CD14-positive monocyte (primary cell): ENCODE data around the gene TSPAN12. TPM values are rescaled to one million over a fixed set of nuclear protein-coding genes. Genes with fewer than 3 reads are reported as not detected.

Experiments used
- DNase-seq, 3 donors: peaks; one replicate each; pipeline ENCODE4 v3.0.0-alpha.2; 2011 to 2022
- H2AFZ ChIP-seq: 2 replicates; pipeline ENCODE4 v1.6.0; 2012; ENCODE audit warnings: mild to moderate bottlenecking, low read depth, low read length, inconsistent platforms; ENCODE audit not compliant: insufficient read depth, poor library complexity, severe bottlenecking
- H3K27ac ChIP-seq, 2 donors: 1 replicate in 1 of 2; 2 replicates in 1 of 2; pipeline ENCODE4 v1.5.1; 2012 to 2013; ENCODE audit warnings: low read length in 2 of 2, control low read depth in 1 of 2, inconsistent platforms in 1 of 2, low read depth in 1 of 2, mild to moderate bottlenecking in 1 of 2
- H3K27me3 ChIP-seq, 2 donors: one replicate each; pipeline versions ENCODE4 v1.6.0 to v1.6.1; 2011 to 2013; ENCODE audit warnings: low read length in 2 of 2; ENCODE audit not compliant: control insufficient read depth in 2 of 2, insufficient read depth in 2 of 2
- H3K36me3 ChIP-seq, 2 donors: replicated peaks in 1 of 2; 1 replicate in 1 of 2; 2 replicates in 1 of 2; pipeline versions ENCODE4 v1.5.1 to v1.6.1; 2012 to 2013; ENCODE audit warnings: low read length in 2 of 2, control low read depth in 1 of 2, inconsistent platforms in 1 of 2, mild to moderate bottlenecking in 1 of 2; ENCODE audit not compliant: insufficient read depth in 2 of 2, control insufficient read depth in 1 of 2
- H3K4me1 ChIP-seq, 2 donors: 1 replicate in 1 of 2; 2 replicates in 1 of 2; pipeline versions ENCODE4 v1.5.1 to v1.6.1; 2012 to 2013; ENCODE audit warnings: low read length in 2 of 2, control low read depth in 1 of 2, inconsistent platforms in 1 of 2, mild to moderate bottlenecking in 1 of 2, moderate library complexity in 1 of 2; ENCODE audit not compliant: insufficient read depth in 2 of 2, control insufficient read depth in 1 of 2
- H3K4me2 ChIP-seq: replicated peaks from 2 replicates; pipeline ENCODE3; 2012; ENCODE audit warnings: low read length, moderate library complexity, mild to moderate bottlenecking; ENCODE audit not compliant: poor library complexity, severe bottlenecking; ENCODE audit errors: extremely low read depth
- H3K4me3 ChIP-seq, 3 experiments: fragments of 200-600 bp in 1 of 3; sonication (generic) in 1 of 3; replicated peaks in 1 of 3; 1 replicate in 2 of 3; 2 replicates in 1 of 3; pipeline ENCODE4 v1.5.1; 2011 to 2013; ENCODE audit warnings: low read length in 3 of 3, mild to moderate bottlenecking in 3 of 3, control low read depth in 2 of 3, low read depth in 2 of 3, inconsistent platforms in 1 of 3, moderate library complexity in 1 of 3
- H3K79me2 ChIP-seq: 2 replicates; pipeline ENCODE4 v1.6.0; 2012; ENCODE audit warnings: mild to moderate bottlenecking, control low read depth, inconsistent platforms, low read length, moderate library complexity; ENCODE audit not compliant: insufficient read depth
- H3K9ac ChIP-seq: 2 replicates; pipeline ENCODE4 v1.6.0; 2017; ENCODE audit warnings: low read length, mild to moderate bottlenecking; ENCODE audit not compliant: insufficient read depth, poor library complexity, severe bottlenecking
- H3K9me3 ChIP-seq, 2 donors: replicated peaks in 1 of 2; 1 replicate in 1 of 2; 2 replicates in 1 of 2; pipeline versions ENCODE4 v1.5.1 to v1.6.1; 2012 to 2013; ENCODE audit warnings: low read length in 2 of 2, control low read depth in 1 of 2; ENCODE audit not compliant: control insufficient read depth in 1 of 2, insufficient read depth in 1 of 2
- H4K20me1 ChIP-seq: 2 replicates; pipeline ENCODE4 v1.6.0; 2012; ENCODE audit warnings: mild to moderate bottlenecking, low read length, control low read depth, moderate library complexity; ENCODE audit not compliant: insufficient read depth
- H3K27ac Mint-ChIP-seq, 7 donors: one replicate each; pipeline ENCODE4 v1.8.0; 2020; ENCODE audit warnings: mild to moderate bottlenecking in 7 of 7, mixed read lengths in 7 of 7, moderate library complexity in 6 of 7, inconsistent platforms in 2 of 7
- H3K27me3 Mint-ChIP-seq, 3 donors: one replicate each; pipeline ENCODE4 v1.8.0; 2021 to 2022; ENCODE audit warnings: low read depth in 3 of 3, mild to moderate bottlenecking in 3 of 3, mixed read lengths in 3 of 3, moderate library complexity in 3 of 3, inconsistent platforms in 1 of 3
- H3K36me3 Mint-ChIP-seq, 2 donors: one replicate each; pipeline ENCODE4 v1.8.0; 2020; ENCODE audit warnings: mixed read lengths in 2 of 2, inconsistent platforms in 1 of 2, mild to moderate bottlenecking in 1 of 2
- H3K4me1 Mint-ChIP-seq: one replicate; pipeline ENCODE4 v1.8.0; 2020; ENCODE audit warnings: mild to moderate bottlenecking, mixed read lengths
- H3K4me3 Mint-ChIP-seq, 2 donors: one replicate each; pipeline ENCODE4 v1.8.0; 2020; ENCODE audit warnings: mild to moderate bottlenecking in 2 of 2, mixed read lengths in 2 of 2, moderate library complexity in 1 of 2
- H3K9me3 Mint-ChIP-seq, 7 donors: one replicate each; pipeline ENCODE4 v1.8.0; 2020 to 2022; ENCODE audit warnings: mixed read lengths in 7 of 7, mild to moderate bottlenecking in 6 of 7, moderate library complexity in 6 of 7, inconsistent platforms in 2 of 7
- CTCF ChIP-seq: fragments of 200-600 bp; IDR thresholded peaks from one replicate; pipeline ENCODE4 v1.8.0; 2022; ENCODE audit warnings: antibody characterized with exemption, mild to moderate bottlenecking
- WGBS: methylation state at CpG from one replicate; pipeline ENCODE4 v1.1.5; 2013; ENCODE audit warnings: missing lambda C conversion rate; ENCODE audit not compliant: insufficient coverage; 5-methylcytosine and 5-hydroxymethylcytosine counted together
- intact Hi-C, 2 donors: fragments of 100-400 bp; cut with micrococcal nuclease; formaldehyde crosslinking; loops; one replicate each; pipeline versions ENCODE4 v1.15.0 to v1.15.1; 2023
- polyA plus RNA-seq, 3 donors: library from polyadenylated mRNA; depleted of rRNA in 1 of 3; unstranded in 2 of 3; stranded (reverse) in 1 of 3; fragments of 300-500 nt in 2 of 3; fragments of >200 nt in 1 of 3; fragmentation: Illumina TruSeq in 2 of 3; gene quantifications; 1 replicate in 2 of 3; 2 replicates in 1 of 3; pipeline ENCODE4 v1.2.3, GENCODE V29; 2012 to 2021

The TSPAN12 gene
- polyA plus RNA-seq, 3 donors: not detected

- H3K36me3 Mint-ChIP-seq: no peaks in the 10 kb centered on the region
- 100% methylated on average over 1 of the region's 3 CpGs for WGBS
- DNase-seq: no peak
- no peaks in the 10 kb centered on the region for H3K79me2 ChIP-seq
- no peak overlapping the region for H2AFZ ChIP-seq
- no peaks in the 10 kb centered on the region for H3K27me3 ChIP-seq
- H3K36me3 ChIP-seq: no peaks in the 10 kb centered on the region
- H3K9me3 ChIP-seq: no peaks in the 10 kb centered on the region
- H3K27ac ChIP-seq: no peak overlapping the region
- no peak overlapping the region for H3K27ac Mint-ChIP-seq
- H4K20me1 ChIP-seq: no peaks in the 10 kb centered on the region
- intact Hi-C loops: loop anchor here in 1 of 2 donors (10.0 kb wide), 1 partner anchor 302 kb away; no protein-coding TSS in a partner anchor
- H3K9ac ChIP-seq: no peak overlapping the region
- no peaks in the 10 kb centered on the region for H3K4me1 ChIP-seq
- no peaks in the 10 kb centered on the region for H3K9me3 Mint-ChIP-seq
- H3K4me2 ChIP-seq: no peak overlapping the region
- no peak for TF ChIP-seq CTCF
- peaks cover 0 to 3% (median 0%) of the 10 kb centered on the region in 3 donors for H3K27me3 Mint-ChIP-seq
- H3K4me1 Mint-ChIP-seq: no peaks in the 10 kb centered on the region
- no peak overlapping the region for H3K4me3 Mint-ChIP-seq
- H3K4me3 ChIP-seq: no peak overlapping the region
Observed at GRCh38 chr7:120802751-120803150, 55.2 kb downstream of the TSPAN12 start.

DNA sequence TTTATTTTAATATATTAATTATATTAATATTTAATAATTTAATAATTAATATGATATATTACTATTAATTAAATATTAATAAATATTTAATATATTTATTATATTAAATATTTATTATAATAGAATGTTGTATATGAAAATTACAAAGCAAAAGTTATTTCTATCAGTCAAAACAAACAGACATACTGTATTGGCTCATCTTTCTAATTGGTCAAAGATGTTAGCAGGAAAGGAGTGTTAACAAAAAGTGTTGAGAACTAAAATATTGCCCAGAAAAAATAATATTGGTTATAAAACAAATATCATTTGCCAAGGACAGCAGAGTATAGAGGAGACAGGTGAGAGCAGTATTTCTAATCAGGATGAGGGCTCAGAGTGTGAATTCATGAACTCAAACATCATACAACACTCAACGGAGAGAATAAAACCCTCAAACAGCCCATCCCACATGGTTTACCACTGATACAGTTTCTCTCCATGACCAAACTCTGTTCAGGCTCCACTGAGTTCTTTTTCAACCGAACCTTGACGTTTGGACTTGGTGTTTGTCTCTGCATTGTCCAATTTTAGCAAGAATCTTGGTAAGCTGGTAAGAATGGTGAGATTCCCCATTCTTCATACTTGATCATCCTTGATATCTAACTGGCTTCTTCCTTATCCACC lies 58.0 kb downstream of the TSPAN12 start:
- intact Hi-C loops: loop anchor here (10.0 kb wide), 2 partner anchors 125 to 305 kb away; no protein-coding TSS in a partner anchor
- H3K27ac Mint-ChIP-seq: no peak overlapping the region

More for the DNA sequence above, 58.0 kb downstream of the TSPAN12 start:
- no peaks in the 10 kb centered on the region for H3K36me3 ChIP-seq
- no peak for DNase-seq
- H3K27me3 ChIP-seq: no peaks in the 10 kb centered on the region
- no peaks in the 10 kb centered on the region for H3K36me3 Mint-ChIP-seq
- no peaks in the 10 kb centered on the region for H3K79me2 ChIP-seq
- no peak overlapping the region for H3K27ac ChIP-seq
- no peak overlapping the region for H2AFZ ChIP-seq
- no peaks in the 10 kb centered on the region for H3K9me3 ChIP-seq
- no peaks in the 10 kb centered on the region for H3K4me1 ChIP-seq
- no CpG with 5 or more reads among the region's 3 CpGs for WGBS
- no peak overlapping the region for H3K4me2 ChIP-seq
- H3K9me3 Mint-ChIP-seq: peaks cover 0 to 2% (median 0%) of the 10 kb centered on the region in 7 donors
- no peak overlapping the region for H3K9ac ChIP-seq
- H3K4me1 Mint-ChIP-seq: no peaks in the 10 kb centered on the region
- H3K27me3 Mint-ChIP-seq: peaks cover 0 to 3% (median 1%) of the 10 kb centered on the region in 3 donors
- no peak for TF ChIP-seq CTCF
- H3K4me3 Mint-ChIP-seq: no peak overlapping the region
- no peak overlapping the region for H3K4me3 ChIP-seq
- no peaks in the 10 kb centered on the region for H4K20me1 ChIP-seq
